GM23338 (cell line): ENCODE measurements around the gene SYMPK.

ENCODE experiments used
- CREB1 ChIP-seq: fragments of 250-450 bp; sonication (Bioruptor Pico); IDR thresholded peaks from 2 replicates; pipeline ENCODE4 v1.5.0; 2020; ENCODE audit warnings: low read depth, mild to moderate bottlenecking, moderate library complexity
- EZH2 ChIP-seq: fragments of 200-600 bp; sonication (generic); IDR thresholded peaks from one replicate; pipeline ENCODE4 v1.8.0; 2017; ENCODE audit warnings: antibody characterized with exemption, mild to moderate bottlenecking, low read depth; ENCODE audit not compliant: unreplicated experiment
- EZH2phosphoT487 ChIP-seq: fragments of 200-600 bp; sonication (generic); IDR thresholded peaks from one replicate; pipeline ENCODE4 v1.8.1; 2018; ENCODE audit warnings: antibody characterized with exemption; ENCODE audit not compliant: unreplicated experiment
- JUNB ChIP-seq: IDR thresholded peaks from one replicate; pipeline ENCODE4 v1.6.1; 2016; ENCODE audit warnings: antibody characterized with exemption; ENCODE audit not compliant: unreplicated experiment
- POLR2AphosphoS5 ChIP-seq: IDR thresholded peaks from 2 replicates; pipeline ENCODE4 v1.6.1; 2016; ENCODE audit warnings: antibody characterized with exemption, low read depth
- ZNF114 ChIP-seq: fragments of 250-450 bp; sonication (Bioruptor Pico); IDR thresholded peaks from 2 replicates; pipeline ENCODE4 v1.5.0; 2020; ENCODE audit warnings: mild to moderate bottlenecking, moderate library complexity
- ZNF331 ChIP-seq: fragments of 250-450 bp; sonication (Bioruptor Pico); IDR thresholded peaks from 2 replicates; pipeline ENCODE4 v1.5.0; 2020; ENCODE audit warnings: low read depth, mild to moderate bottlenecking, moderate library complexity
- TF ChIP-seq, protein P1 (sequence below): IDR thresholded peaks from one replicate; pipeline ENCODE4 v1.6.1; 2018; ENCODE audit warnings: antibody characterized with exemption; ENCODE audit not compliant: unreplicated experiment
- TF ChIP-seq, protein P2 (sequence below), 2 experiments: fragments of 200-600 bp in 1 of 2; sonication (generic) in 1 of 2; conservative IDR thresholded peaks; 2 replicates each; pipeline versions ENCODE4 v1.5.1 to v1.6.1; 2016 to 2017; ENCODE audit warnings: antibody characterized with exemption in 2 of 2, low read depth in 2 of 2, mild to moderate bottlenecking in 2 of 2, moderate library complexity in 1 of 2
- TF ChIP-seq, protein P3 (sequence below): IDR thresholded peaks from 2 replicates; pipeline ENCODE4 v1.6.1; 2016; ENCODE audit warnings: antibody characterized with exemption

DNA sequence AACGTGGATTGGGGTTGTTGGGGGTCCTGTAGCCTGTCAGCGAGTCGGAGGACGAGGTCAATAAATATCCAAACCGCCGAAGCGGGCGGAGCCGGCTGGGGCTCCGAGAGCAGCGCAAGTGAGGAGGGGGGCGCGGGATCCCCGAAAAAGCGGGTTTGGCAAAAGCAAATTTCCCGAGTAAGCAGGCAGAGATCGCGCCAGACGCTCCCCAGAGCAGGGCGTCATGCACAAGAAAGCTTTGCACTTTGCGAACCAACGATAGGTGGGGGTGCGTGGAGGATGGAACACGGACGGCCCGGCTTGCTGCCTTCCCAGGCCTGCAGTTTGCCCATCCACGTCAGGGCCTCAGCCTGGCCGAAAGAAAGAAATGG is 93.1 kb downstream of the SYMPK start:
- TF ChIP-seq, protein P1, sequence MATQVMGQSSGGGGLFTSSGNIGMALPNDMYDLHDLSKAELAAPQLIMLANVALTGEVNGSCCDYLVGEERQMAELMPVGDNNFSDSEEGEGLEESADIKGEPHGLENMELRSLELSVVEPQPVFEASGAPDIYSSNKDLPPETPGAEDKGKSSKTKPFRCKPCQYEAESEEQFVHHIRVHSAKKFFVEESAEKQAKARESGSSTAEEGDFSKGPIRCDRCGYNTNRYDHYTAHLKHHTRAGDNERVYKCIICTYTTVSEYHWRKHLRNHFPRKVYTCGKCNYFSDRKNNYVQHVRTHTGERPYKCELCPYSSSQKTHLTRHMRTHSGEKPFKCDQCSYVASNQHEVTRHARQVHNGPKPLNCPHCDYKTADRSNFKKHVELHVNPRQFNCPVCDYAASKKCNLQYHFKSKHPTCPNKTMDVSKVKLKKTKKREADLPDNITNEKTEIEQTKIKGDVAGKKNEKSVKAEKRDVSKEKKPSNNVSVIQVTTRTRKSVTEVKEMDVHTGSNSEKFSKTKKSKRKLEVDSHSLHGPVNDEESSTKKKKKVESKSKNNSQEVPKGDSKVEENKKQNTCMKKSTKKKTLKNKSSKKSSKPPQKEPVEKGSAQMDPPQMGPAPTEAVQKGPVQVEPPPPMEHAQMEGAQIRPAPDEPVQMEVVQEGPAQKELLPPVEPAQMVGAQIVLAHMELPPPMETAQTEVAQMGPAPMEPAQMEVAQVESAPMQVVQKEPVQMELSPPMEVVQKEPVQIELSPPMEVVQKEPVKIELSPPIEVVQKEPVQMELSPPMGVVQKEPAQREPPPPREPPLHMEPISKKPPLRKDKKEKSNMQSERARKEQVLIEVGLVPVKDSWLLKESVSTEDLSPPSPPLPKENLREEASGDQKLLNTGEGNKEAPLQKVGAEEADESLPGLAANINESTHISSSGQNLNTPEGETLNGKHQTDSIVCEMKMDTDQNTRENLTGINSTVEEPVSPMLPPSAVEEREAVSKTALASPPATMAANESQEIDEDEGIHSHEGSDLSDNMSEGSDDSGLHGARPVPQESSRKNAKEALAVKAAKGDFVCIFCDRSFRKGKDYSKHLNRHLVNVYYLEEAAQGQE: no peak
- TF ChIP-seq ZNF331 (CRISPR knock-in tag) (no peak), CREB1 (CRISPR knock-in tag) (no peak), JUNB (no peak), EZH2 (no peak), POLR2AphosphoS5 (no peak; the same call in 1 of the 2 replicates), EZH2phosphoT487 (no peak), ZNF114 (CRISPR knock-in tag) (no peak)
- TF ChIP-seq, protein P2, sequence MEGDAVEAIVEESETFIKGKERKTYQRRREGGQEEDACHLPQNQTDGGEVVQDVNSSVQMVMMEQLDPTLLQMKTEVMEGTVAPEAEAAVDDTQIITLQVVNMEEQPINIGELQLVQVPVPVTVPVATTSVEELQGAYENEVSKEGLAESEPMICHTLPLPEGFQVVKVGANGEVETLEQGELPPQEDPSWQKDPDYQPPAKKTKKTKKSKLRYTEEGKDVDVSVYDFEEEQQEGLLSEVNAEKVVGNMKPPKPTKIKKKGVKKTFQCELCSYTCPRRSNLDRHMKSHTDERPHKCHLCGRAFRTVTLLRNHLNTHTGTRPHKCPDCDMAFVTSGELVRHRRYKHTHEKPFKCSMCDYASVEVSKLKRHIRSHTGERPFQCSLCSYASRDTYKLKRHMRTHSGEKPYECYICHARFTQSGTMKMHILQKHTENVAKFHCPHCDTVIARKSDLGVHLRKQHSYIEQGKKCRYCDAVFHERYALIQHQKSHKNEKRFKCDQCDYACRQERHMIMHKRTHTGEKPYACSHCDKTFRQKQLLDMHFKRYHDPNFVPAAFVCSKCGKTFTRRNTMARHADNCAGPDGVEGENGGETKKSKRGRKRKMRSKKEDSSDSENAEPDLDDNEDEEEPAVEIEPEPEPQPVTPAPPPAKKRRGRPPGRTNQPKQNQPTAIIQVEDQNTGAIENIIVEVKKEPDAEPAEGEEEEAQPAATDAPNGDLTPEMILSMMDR (conservative IDR thresholded peaks at IDR 0.05; ENCODE audit: low read depth in 2 of 2): no peak
- TF ChIP-seq, protein P3, sequence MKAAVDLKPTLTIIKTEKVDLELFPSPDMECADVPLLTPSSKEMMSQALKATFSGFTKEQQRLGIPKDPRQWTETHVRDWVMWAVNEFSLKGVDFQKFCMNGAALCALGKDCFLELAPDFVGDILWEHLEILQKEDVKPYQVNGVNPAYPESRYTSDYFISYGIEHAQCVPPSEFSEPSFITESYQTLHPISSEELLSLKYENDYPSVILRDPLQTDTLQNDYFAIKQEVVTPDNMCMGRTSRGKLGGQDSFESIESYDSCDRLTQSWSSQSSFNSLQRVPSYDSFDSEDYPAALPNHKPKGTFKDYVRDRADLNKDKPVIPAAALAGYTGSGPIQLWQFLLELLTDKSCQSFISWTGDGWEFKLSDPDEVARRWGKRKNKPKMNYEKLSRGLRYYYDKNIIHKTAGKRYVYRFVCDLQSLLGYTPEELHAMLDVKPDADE: no peak
